Left hindlimb (tissue), 1 donor: ENCODE results near the gene NXT1.
"Not testable (repeated sequence)": the region's sequence is repeated elsewhere in the genome, so short reads cannot be mapped to it uniquely, and the experiment has no call there.

Experiments used
- DNase-seq: peaks from one replicate; pipeline ENCODE4 v3.0.0-alpha.2; 2018

Gene NXT1

DNA sequence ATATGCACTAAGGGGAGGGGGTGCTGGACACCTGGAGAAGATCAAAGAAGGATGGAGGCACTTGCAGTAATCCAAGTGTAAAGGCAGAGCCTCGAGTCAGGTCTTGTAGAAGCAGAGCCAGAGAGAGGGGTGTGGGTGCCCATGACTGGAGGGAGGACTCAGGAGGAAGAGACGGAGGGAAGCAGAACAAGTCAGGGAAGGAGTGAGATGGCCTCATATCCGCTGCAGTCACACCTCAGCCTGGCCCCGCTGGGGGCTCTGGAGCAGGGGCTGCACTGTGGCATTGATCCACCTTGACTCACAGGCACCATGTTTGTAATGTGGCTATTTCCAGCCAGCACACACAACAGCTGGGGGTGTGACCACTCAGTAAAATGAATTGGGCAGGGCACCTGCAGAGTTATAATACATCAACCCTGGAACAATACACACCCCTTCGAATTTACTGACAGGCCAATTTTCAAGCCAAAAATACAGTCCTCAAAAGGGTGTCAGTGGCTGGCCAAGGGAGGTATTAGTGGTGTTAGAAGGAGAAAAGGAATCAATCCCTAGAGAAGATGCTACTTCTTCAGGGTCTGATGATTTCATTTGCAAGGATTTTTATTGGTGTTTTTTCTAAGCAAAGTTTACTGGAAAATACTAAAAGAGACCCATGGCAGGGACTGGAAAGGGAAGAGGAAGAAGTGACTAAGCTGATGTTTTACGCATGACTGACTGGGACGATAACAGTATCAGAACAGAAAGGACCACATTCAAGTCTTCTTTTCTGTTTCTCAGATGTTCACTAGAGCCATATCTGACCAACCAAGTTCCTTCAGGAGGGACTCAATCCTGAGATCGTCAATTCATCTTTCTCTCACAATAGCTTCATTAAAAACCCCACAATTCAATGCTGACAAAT, 18.9 kb upstream of the NXT1 start:
- no peak for DNase-seq

DNA sequence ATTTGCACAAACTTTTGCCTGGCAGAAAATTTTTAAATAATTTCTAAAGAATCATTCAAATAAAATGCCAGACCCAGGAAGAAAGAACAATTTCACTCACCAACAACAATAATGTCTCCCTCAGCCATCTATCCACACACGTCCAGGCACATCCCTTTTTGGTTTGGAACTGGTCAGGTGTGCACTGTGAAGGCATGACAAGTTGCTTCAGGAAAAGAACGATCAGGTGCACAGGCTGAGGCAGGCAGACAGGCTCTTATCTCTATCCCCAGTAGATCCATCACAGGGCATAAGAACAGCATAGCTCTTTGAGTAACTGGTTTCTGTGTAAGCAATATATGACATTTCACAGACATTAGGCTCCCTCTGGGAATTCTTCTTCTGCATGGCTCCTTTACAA, 18.1 kb upstream of the NXT1 start:
- DNase-seq, result no peak

DNA sequence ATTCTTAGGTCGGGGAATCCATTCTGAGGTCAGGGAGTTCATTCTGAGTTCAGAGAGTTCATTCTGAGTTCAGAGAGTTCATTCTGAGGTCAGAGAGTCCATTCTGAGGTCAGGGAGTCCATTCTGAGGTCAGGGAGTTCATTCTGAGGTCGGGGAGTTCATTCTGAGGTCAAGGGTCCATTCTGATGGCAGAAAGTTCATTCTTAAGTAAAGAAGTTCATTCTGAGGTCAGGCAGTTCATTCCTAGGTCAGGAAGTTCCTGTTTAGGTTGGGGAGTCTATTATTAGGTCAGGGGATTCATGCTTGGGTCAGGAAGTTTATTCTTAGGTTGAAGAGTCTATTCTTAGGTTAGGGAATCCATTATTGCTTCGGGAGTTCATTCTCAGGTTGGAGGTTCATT, 16.5 kb upstream of the NXT1 start:
- DNase-seq, result no peak

DNA sequence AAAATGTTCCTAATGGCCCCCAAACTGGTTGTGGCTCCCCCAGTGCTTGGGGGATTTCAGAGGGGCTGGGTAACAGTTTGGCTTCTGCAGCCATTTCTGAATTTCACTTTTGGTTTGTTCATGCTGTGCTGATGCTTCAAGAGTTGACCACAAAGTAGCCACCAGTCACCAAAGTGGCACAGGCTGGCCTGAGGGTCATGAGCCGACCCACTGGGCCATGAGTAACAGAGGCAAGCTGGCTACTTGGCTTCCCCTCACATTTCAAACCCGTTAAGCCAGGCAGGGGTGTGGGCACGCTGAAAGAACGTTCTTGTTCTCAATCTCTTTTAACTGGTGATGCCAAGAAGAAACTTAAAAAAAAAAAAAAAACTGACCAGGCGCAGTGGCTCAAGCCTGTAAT, 15.1 kb upstream of the NXT1 start:
- no peak for DNase-seq

DNA sequence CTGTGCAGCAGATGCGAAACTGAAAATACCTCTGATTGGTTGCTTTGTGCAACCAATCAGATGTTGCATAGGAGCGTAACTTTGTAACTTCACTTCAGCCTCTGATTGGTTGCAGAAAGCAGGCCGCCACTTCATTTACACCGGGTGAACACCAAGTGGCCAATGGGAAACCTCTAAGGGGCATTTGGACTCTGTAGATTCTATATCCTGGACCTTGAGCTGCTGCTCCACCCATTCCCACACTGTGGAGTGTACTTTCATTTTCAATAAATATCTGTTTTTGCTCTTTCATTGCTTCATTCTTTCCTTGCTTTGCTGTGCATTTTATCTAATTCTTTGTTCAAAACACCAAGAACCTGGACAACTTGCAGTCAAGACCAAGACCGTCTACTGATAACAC, 14.1 kb upstream of the NXT1 start:
- no peak for DNase-seq

DNA sequence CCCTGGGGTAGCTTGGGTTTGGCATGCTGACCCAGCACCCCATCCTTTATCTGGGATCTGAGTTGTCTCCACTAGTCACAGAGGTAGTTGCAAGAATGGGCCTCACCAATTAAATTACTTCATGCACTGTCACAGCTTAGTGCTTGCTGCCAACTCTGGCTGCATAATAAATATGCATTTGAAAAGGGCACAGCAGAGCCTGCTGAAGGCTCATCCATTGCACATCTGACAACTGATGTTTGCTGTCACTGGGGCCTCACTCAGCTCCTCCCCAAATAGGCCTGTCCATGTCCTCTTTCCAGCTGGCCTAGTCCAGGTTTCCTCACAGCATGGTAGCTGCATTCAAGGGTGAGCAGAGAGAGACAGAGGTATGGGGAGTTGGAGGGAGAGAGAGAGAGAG, 13.3 kb upstream of the NXT1 start:
- DNase-seq, result no peak

DNA sequence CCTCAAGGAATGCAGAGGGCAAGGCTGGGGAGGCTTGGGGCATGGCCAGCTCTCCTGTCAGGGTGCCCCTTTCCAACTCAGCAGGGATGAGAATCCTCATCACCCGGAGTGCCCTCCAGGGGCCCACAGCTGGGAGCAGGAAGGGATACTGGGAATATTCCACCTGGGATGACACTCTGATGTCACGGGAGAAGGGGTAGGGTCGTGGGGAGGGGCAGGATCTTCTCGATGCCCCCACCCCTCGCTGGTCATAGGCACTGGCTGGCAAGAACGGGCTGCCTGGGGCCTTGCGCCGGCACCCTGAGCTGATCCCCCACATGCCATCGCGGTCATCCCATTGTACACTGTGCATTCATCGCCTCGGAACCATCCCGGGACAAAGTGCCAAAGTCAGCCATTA, 10.6 kb upstream of the NXT1 start:
- DNase-seq, result no peak

DNA sequence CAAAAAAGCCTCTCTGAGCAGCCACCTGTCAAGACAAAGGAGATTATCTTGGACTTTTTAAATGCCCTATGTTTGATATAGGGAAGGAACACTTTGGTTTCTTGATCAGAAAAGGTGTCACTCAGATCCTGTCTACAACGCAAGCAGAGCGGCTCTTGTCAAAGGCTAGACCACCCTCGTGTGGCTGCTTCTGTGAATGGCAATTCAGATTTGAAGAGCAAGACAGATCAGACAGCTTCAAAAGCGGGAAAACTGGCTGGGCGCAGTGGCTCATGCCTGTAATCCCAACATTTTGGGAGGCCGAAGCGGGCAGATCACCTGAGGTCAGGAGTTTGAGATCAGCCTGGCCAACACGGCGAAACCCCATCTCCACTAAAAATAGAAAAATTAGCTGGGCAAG, 10.1 kb upstream of the NXT1 start:
- DNase-seq, result peak; percentile 71

DNA sequence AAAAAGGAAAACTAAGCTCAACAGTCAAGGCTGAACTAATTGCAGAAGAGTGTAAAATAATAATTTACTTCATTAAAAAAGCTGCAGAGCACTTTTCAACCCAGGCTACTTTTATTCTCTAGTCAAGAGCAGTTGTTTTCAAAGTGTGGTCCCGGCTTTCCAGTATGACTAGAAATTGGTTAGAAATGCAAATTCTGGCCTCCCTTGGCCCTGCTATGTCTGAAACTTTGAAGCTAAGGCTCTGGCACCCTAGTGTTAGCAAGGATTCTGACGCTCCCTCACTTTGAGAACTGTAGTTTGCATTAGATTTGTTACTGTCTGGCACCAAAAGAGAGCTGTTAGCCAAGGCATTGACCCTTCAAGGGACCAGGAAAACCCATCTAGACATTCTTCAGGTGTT, 9.5 kb upstream of the NXT1 start:
- DNase-seq, result no peak

DNA sequence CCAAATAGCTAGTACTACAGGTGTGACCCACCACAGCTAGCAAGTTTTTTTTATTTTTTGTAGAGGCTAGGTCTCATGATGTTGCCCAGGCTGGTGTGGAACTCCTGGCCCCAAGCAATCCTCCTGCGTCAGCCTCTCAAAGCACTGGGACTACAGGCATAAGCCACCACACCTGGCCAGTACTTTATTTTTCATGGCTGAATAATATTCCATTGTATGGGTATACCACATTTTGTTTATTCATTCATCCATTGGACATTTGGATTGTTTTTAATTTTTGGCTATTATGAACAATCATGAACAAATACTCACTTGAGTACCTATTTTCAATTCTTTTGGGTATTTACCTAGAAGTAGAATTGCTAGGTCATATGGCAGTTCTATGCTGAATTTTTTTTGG, 7.0 kb upstream of the NXT1 start:
- DNase-seq, result no peak

DNA sequence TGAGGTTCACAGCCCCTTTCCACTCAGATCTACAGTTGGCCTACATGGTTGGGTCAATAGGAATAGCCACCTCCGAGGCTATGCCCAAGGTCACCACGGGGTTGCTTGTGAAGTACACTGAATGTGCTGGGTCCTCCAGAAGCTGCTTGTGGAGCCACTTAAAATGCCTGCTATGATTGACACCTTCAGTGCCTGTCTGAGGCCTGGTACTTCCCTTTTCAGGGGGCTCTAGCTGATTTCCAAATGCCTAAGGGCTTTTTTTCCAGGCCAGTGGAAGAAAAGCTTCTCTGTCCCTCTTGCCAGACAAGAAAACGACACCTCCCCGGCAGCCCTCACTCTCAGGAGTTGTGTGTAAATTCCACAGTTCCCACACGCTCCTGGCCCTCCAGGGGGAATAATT, 6.3 kb upstream of the NXT1 start:
- DNase-seq, result no peak

DNA sequence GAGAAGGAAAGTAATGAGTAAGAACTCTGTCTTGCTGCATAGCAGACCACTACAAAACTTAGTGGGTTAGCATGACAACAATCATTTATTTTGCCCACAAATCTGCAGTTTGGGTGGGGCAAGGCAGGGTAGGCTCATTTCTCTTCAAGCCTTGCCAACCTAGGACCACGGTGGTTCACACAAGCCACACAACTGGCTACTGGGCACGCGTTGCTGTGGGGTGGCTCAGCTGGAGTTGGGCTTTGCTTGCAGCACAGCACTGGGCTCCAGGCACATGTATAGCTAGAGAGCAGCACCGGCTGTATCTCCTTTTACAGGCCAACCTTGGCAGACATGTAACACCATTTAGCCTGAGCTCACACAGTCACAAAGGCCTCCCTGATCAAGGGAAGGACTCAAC, 4.6 kb upstream of the NXT1 start:
- no peak for DNase-seq

DNA sequence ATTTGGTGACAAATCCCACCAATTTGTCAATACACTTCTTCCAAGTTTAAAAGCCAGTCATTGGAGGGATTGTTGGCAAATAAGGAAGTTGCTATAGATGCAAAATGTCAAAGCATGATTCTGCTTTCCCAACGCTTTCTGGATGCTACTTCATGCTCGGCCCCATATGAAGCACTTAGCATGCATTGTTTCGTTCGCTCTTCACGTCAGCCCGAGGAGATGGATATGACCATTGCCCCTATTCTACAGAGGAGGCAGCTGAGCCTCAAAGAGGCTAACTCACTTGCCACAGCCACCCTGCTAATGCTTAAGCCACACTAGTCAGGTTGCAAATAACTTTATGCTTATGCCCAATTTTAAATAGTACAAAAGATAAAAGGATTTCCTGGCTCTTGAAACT, 2.8 kb upstream of the NXT1 start:
- DNase-seq, result no peak

DNA sequence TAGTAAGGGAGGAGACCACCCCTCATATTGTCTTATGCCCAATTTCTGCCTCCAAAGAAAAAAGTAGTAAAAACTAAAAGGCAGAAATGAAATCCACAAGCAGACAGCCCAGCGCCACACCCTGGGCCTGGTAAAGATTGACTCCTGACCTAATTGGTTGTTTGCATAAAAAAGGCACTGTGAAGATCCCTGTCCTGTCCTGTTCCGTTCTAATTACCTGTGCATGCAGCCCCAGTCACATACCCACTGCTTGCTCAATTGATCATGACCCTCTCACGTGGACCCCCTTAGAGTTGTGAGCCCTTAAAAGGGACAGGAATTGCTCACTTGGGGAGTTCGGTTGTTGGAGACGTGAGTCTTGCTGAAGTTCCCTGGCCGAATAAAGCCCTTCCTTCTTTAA, 2.1 kb upstream of the NXT1 start:
- DNase-seq, result not testable (repeated sequence)

DNA sequence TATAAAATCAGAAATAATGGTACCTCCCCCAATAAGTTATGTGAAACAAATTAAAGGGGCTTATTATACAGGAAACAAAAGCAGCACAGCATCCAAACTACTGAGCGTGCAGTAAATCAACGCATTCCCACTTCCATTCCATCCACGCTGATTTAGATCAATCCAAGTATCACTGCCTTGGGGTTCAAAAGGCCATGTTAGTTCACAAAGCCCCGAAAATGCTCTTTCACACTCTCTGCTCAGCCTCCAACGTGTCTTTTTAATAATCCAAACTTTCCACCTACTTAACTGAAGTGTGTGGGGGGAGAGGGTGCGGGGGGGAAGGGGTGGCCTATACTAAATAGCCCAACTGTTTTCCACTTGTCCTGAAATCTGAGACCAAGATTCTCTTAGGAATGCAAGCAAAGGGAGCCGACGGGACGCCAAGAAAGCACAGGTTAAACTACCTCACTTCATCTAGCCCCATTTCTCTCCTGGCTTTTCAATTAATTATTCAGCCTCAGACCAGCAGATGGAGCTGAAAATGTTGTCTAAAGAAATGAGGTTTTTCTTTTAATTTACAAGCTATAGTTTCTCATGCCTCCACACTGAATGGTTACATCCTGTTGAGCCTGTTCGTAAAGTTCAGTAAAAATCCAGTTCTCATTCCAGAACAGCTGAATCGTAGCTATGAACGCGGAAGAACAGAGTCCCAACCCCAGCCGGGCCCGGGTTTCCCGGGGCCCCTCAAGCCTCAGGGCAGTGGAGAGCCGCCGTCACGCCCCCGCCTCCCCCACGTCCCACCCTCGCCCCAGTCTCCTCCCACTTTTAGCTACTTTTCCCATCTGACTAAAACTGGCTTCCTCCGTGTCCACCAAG, 1.0 kb upstream of the NXT1 start:
- peak; percentile 92 for DNase-seq

DNA sequence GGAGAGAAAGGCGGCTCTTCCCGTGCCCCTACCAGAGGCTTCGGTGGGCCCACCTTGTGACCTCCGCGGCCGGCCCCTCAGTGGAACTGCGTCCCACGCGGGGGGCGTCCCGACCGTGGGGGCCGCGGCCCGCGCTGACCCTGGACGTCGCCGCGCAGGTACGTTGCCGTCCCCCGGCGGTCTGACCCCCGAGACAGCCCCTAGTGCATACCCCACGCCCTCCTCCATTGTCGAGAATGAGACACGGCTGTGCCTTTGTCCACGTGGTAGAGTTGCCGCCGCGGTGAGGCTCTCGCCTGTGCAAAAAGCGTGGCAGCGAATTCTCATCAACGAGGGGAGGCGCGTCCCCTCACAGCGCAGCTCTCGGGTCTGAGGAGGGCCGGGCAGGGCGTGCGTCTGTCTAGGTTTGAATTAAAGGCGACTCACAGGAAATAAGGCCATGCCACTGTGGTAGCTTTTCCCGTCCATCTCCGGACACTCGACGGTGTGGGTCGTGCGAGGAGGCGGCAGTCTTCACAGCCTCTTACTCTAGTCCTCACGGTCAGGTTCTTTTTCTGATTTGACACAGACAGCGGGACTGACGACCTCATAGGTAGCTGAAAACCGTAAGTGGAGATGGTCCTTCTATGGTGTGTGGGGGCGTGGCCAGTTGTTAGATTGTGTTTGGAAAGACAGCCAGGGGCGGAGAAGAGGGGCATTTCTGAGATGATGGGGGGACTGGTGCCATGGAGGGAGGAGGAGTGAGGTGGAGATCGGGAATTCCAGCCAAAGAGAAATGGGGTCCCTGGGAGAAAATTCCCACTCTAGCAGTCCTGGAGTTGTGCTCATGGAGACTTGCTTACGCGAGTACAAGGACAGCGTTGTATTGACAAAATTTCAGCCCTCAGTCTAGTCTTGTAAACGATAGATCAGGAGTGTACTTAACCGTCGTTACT, 580 bp downstream of the NXT1 start:
- DNase-seq, result peak; percentile 75

DNA sequence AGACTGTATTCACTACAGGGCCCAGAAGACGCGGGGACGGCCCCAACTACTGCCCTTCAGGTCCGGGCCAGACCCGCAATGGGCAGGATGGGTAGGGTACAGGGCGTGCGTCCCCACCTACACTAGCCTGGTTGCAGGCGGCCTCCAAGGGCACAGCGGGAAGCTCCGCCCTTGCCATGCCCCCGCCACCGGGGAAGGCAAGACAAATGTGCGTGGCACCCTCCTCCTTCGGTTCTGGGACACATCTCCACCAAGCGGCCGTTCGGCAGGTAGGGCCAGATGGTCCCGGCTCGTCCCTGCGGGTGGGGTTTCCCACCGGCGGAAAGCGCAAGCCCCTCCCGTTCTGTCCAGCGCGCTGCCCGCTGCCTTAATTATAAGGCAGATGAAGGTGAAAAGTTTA, 5.6 kb downstream of the NXT1 start:
- DNase-seq, result no peak

DNA sequence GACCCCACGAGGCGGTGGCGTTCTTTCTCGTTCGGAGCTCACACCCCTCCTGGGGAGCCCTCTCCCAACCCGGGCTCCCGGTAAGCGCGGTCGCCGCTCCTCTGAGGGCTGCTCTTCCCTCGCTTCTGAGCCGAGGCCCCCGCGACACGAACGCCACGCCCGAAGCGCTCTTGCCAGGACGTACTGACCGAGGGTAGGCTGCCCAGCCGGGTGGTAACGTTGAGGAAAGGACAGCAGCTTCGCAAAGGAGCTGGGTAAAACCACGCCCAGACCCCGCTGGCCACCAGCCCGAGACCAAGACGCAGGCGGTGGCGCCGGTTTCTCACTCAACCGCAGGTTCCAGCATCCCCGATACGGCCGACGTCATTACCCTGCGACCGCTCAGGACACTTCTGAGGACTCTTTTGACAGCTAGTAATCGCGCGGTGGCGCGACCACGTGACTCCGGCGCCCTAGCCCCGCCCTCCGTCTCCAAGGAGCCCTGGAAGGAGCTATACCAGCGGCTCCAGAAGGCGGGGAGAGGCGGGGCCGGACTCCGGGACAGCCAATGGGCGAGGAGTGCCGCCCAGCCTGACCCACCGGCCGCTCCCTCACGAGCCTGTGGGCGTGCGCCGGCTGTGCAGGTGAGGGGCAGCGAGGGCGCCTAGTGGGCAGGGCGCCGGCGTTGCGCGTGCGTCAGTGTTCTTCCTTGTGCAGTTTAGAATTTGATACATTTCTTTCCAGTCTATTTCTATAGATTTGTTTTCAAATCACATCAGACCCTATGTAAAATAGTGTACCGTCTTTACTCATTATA, 7.4 kb downstream of the NXT1 start:
- DNase-seq, result peak; percentile 100

DNA sequence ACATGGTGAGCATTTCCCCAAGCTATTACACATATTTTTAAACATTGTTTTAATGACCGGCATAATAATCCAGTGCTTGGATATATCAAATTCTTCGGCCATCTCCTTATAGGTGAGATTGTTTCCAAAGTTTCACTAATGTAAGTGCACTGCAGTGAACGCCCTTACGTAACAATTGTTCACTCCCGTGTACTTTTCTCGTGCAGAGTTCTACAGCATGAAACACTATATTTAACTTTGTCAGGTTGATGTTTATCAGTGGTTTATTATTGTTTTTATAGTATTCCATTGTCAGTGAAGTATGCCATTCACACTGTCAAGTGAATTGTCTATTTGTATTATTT, 7.9 kb downstream of the NXT1 start:
- DNase-seq, result no peak

DNA sequence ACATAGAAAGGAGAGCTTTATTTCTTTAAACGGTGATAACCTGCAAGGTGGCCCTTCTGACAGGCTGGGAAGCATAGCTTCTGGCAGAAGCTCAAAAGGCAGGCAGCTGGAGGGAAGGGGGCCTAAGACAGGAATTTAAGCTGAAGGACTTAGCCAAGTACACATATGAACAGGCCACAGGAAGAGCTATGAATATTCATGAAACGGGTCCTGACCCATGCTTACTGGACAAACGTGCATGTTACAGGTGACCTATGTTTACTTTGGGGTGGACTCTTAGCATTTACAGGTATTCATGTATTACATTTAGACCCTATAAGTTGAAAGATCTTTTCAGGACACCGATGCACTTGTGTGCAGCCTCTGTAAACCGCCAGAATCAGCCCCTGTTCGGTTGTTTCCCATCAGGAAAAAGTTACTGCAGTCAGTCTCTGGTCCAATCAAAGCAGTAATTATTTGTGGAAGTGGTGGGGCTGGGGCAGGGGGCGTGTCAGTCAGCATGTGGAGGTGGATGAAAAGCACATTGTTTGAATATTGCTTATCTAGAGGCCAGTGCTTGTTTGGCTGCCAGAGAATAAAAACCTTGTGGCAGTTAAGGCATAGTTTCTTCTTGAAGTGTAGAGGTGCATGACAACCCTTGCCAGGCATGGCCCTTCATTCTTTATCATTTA, 8.5 kb downstream of the NXT1 start:
- no peak for DNase-seq

DNA sequence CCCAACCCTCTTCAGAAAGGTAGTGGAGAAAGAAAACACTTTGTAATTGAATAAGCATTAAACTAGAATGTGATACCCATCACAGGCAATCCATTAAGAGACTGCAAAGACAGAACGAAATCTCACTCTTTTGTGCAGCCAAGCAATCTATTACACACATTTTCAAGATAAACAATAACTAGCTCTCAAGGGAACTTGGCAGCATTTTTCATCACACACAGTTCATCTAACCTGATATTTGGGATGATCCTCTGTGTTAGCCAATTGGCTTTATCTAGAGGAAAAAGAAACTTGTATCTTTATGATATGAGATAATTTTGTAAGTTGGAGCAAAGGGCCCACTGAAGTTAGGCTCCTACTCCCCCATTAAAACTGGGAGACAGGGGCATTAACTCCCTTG, 9.9 kb downstream of the NXT1 start:
- DNase-seq, result no peak

DNA sequence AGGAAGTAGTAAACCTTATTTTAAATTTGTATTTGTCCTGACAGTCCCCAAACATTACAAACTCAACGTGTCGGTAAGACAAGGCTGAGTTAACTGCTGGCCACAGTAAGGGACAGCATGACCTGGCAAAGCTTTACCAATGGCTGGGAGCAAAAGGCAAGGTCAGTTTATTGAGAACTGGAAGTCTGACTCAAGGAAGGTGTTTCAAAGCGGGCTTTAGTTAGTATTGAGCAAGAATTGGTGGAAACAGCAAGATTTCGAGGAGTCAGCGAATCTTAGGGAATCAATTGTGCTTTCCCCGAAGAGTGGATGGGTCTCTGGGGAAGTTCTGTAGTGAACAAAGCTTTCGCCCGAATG, 10.5 kb downstream of the NXT1 start:
- DNase-seq, result no peak
